GM10847 (cell line): ENCODE measurements around the gene GDF11.

Source experiments
- POLR2A ChIP-seq: IDR thresholded peaks from 2 replicates; pipeline ENCODE4 v1.6.1; 2011; ENCODE audit not compliant: insufficient read length; ENCODE audit errors: extremely low read depth

GDF11 gene

GRCh38 chr12:55716582-55716957 is 26.4 kb upstream of the GDF11 start:
- TF ChIP-seq POLR2A: no peak

- TF ChIP-seq POLR2A: no peak
These were observed 25.6 kb upstream of the GDF11 start for GRCh38 chr12:55717011-55718007.

DNA sequence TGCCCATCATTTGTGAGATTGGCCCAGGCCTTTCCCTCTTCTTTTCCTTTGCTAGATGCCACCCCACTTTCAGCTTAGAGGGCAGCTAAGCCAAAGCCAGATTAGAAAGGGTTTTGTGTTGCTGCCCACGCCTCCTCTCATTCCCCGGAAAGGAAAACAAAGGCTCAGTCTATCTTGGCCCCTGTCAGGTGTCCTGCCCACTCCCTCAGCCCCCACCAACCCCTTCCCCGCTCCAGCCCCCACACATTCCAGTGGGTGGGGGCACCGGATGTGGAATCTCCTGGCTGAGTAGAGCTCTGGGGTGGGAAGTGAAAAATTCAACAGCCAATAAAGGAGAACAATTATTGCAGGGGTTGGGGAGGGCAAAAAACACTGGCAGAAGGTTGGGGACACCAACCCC is 24.9 kb upstream of the GDF11 start:
- no peak for TF ChIP-seq POLR2A

GRCh38 chr12:55718624-55719275 is 24.2 kb upstream of the GDF11 start:
- TF ChIP-seq POLR2A: no peak

DNA sequence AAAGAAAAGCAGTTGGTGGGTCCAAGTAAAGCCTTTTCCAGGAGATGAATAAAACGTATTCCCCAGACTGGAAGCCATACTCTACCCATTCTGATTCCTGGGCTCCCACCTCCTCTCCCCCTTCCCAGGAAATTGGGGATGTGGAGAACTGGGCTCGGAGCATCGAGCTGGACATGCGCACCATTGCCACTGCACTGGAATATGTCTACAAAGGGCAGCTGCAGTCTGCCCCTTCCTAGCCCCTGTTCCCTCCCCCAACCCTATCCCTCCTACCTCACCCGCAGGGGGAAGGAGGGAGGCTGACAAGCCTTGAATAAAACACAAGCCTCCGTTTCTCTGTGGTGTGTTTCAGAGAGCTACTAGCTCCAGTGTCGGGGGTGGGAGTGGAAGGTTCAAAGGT is 23.6 kb upstream of the GDF11 start:
- TF ChIP-seq POLR2A: no peak

DNA sequence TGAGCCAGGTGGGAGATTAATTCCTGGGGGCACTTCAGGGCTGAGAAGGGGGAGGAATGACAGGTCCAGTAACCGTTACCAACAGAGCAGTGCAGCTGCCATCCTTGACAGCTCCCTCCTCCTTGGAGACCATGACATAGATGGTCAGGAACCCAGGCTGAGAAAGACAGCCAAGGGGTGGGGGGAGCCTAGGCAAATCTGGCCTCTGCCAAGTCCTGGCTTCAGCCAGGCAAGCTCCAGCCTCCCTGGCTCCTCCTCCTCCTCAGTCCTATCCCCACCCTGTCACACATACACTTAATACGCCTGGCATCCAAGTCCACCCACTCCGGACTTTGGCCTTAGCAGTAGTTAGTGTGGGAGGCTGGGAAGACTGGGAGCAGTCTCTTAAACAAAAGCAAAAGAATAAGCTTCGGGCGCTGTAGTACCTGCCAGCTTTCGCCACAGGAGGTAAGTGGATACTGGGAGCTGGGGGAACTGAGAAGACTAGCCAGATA is 22.8 kb upstream of the GDF11 start, which contains the start of gene RDH5:
RDH5 (plus strand) TSS at position 323 of the 494 bp plus-strand sequence. CDS start 792 bp downstream, outside the sequence.
- no peak for TF ChIP-seq POLR2A

- no peak for TF ChIP-seq POLR2A
These were observed 22.0 kb upstream of the GDF11 start for GRCh38 chr12:55720894-55721444.

DNA sequence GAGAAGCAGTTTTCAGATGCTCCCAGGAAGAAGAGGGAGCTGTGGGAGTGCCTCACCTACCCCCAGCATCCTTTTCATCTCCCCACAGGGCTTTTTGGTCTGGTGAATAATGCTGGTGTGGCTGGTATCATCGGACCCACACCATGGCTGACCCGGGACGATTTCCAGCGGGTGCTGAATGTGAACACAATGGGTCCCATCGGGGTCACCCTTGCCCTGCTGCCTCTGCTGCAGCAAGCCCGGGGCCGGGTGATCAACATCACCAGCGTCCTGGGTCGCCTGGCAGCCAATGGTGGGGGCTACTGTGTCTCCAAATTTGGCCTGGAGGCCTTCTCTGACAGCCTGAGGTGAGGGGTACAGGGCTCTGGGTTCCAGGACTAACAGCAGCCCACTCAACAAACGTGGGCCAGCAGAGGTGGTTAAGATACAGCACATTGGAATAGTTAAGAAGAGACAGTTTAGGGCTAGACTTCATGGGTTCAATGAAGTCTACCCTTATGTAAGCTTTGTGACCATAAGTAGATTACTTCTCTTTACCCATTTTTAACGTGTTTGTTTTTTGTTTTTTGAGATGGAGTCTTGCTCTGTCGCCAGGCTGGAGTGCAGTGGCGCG is 21.2 kb upstream of the GDF11 start:
- TF ChIP-seq POLR2A: no peak

DNA sequence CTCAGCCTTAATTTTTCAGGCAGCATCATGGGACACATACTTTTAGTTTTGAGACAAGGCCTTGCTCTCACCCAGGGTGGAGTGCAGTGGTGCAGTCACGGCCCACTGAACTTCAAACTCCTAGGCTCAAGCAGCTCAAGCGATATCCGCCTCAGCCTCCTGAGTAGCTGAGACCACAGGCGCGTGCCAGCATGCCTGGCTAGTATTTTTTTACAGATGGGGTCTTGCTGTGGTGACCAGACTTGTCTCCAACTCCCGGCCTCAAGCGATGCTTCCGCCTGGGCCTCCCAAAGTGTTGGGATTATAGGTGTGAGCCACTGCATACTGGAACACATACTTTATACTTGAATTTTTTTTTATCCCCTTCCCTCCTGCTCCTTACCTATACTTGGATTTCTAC is 20.0 kb upstream of the GDF11 start:
- no peak for TF ChIP-seq POLR2A

- no peak for TF ChIP-seq POLR2A
These were observed 19.3 kb upstream of the GDF11 start for GRCh38 chr12:55723516-55724225.

DNA sequence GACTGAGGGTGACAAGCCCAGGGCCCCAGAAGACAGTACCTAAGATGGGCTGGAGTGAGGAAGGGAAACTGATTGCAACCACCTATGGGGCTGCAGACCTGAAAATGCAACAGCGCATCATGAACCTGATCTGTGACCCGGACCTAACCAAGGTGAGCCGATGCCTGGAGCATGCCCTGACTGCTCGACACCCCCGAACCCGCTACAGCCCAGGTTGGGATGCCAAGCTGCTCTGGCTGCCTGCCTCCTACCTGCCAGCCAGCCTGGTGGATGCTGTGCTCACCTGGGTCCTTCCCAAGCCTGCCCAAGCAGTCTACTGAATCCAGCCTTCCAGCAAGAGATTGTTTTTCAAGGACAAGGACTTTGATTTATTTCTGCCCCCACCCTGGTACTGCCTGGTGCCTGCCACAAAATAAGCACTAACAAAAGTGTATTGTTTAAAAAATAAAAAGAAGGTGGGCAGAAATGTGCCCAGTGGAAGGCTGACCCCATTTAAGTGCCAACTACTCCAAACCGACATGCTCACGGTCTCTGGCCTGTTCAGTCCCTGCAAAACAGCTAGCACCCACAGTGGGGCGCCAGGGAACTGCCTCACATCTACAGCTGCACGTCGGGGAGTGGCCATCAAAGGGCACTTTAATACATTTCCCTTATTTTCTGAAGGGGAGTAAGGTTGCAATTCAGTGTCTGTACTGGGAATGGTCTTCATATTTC is 18.5 kb upstream of the GDF11 start:
- no peak for TF ChIP-seq POLR2A

- TF ChIP-seq POLR2A: no peak
These were observed 18.0 kb upstream of the GDF11 start for GRCh38 chr12:55724940-55725309.

- no peak for TF ChIP-seq POLR2A
These were observed 17.4 kb upstream of the GDF11 start for GRCh38 chr12:55725556-55725955.

DNA sequence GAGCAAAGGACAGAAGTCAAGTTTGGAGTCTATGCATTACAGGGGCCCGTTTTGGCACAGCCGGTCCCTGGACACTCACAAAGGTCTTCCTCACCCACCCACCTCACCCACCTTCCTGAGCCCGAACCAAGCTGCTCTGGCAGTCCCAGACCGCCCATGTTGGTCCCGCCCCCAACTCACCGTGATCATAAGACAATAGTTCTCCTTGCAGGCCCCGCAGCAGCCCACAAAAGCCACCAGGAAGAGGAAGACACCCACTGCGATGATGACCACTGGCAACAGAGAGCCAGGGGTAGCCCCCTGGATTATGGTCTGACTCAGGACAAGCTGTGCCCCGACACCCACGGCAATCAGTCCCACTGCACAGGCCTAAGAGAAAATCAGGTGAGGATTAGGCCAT is 16.0 kb upstream of the GDF11 start:
- TF ChIP-seq POLR2A: no peak
